OCI-LY7 (cell line): ENCODE results near the gene TAF4.

Experiments used
- CTCF ChIP-seq: fragments of 200-600 bp; sonication (generic); conservative IDR thresholded peaks from 2 replicates; pipeline ENCODE4 v1.5.1; 2014; ENCODE audit warnings: mild to moderate bottlenecking, antibody characterized with exemption, low read length, moderate library complexity, mixed read lengths
- EZH2phosphoT487 ChIP-seq: fragments of 200-600 bp; sonication (generic); IDR thresholded peaks from 2 replicates; pipeline ENCODE4 v1.6.1; 2018; ENCODE audit warnings: low read depth, borderline replicate concordance, mild to moderate bottlenecking, mixed run types, antibody characterized with exemption, low read length, moderate library complexity, mixed read lengths

GRCh38 chr20:61941721-61942405, 123.8 kb downstream of the TAF4 start:
- TF ChIP-seq CTCF = no peak
- TF ChIP-seq EZH2phosphoT487 = no peak
